ENCODE data around the gene METTL8. TPM values are rescaled to one million over a fixed set of nuclear protein-coding genes. Genes with fewer than 3 reads are reported as not detected.

METTL8 gene
- total and polyA plus RNA-seq, 2 experiments from 2014 or later: 60.9 to 64.3 TPM

- TF ChIP-seq ZNF462 (CRISPR knock-in tag; IDR thresholded peaks at IDR 0.05): no peak
- TF ChIP-seq EZH2 (IDR thresholded peaks at IDR 0.05; ENCODE audit: low read depth, unreplicated experiment): no peak
- no peak for TF ChIP-seq CREB1 (CRISPR knock-in tag; IDR thresholded peaks at IDR 0.05; ENCODE audit: low read depth)
- no peak for TF ChIP-seq NANOG (IDR thresholded peaks at IDR 0.05; ENCODE audit: borderline replicate concordance)
- no peak for TF ChIP-seq ZNF114 (CRISPR knock-in tag; IDR thresholded peaks at IDR 0.05)
- TF ChIP-seq POLR2AphosphoS5 (IDR thresholded peaks at IDR 0.05; ENCODE audit: low read depth): no peak
- TF ChIP-seq EZH2phosphoT487 (IDR thresholded peaks at IDR 0.05; ENCODE audit: unreplicated experiment): no peak
- TF ChIP-seq, protein P1, sequence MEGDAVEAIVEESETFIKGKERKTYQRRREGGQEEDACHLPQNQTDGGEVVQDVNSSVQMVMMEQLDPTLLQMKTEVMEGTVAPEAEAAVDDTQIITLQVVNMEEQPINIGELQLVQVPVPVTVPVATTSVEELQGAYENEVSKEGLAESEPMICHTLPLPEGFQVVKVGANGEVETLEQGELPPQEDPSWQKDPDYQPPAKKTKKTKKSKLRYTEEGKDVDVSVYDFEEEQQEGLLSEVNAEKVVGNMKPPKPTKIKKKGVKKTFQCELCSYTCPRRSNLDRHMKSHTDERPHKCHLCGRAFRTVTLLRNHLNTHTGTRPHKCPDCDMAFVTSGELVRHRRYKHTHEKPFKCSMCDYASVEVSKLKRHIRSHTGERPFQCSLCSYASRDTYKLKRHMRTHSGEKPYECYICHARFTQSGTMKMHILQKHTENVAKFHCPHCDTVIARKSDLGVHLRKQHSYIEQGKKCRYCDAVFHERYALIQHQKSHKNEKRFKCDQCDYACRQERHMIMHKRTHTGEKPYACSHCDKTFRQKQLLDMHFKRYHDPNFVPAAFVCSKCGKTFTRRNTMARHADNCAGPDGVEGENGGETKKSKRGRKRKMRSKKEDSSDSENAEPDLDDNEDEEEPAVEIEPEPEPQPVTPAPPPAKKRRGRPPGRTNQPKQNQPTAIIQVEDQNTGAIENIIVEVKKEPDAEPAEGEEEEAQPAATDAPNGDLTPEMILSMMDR (conservative IDR thresholded peaks at IDR 0.05; ENCODE audit: low read depth in 2 of 2): no peak
- TF ChIP-seq ZNF331 (CRISPR knock-in tag; IDR thresholded peaks at IDR 0.05; ENCODE audit: low read depth): no peak
- TF ChIP-seq, protein P2, sequence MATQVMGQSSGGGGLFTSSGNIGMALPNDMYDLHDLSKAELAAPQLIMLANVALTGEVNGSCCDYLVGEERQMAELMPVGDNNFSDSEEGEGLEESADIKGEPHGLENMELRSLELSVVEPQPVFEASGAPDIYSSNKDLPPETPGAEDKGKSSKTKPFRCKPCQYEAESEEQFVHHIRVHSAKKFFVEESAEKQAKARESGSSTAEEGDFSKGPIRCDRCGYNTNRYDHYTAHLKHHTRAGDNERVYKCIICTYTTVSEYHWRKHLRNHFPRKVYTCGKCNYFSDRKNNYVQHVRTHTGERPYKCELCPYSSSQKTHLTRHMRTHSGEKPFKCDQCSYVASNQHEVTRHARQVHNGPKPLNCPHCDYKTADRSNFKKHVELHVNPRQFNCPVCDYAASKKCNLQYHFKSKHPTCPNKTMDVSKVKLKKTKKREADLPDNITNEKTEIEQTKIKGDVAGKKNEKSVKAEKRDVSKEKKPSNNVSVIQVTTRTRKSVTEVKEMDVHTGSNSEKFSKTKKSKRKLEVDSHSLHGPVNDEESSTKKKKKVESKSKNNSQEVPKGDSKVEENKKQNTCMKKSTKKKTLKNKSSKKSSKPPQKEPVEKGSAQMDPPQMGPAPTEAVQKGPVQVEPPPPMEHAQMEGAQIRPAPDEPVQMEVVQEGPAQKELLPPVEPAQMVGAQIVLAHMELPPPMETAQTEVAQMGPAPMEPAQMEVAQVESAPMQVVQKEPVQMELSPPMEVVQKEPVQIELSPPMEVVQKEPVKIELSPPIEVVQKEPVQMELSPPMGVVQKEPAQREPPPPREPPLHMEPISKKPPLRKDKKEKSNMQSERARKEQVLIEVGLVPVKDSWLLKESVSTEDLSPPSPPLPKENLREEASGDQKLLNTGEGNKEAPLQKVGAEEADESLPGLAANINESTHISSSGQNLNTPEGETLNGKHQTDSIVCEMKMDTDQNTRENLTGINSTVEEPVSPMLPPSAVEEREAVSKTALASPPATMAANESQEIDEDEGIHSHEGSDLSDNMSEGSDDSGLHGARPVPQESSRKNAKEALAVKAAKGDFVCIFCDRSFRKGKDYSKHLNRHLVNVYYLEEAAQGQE (IDR thresholded peaks at IDR 0.05; ENCODE audit: unreplicated experiment): no peak
These were observed 124.1 kb downstream of the METTL8 start (continued) for GRCh38 chr2:171309455-171310286.
